GM23248 (cell line): ENCODE results near the gene HECTD2. TPM values are rescaled to one million over a fixed set of nuclear protein-coding genes. Genes with fewer than 3 reads are reported as not detected.
A peak's percentile ranks its signal among the peaks of the same experiment; 100 is the strongest.
"Not testable (repeated sequence)": the region's sequence is repeated elsewhere in the genome, so short reads cannot be mapped to it uniquely, and the experiment has no call there.

Experiments used
- DNase-seq: peaks from one replicate; pipeline ENCODE4 v3.0.0-alpha.2; 2015
- H2AFZ ChIP-seq: fragments of 200-600 bp; sonication (generic); 2 replicates; pipeline ENCODE4 v1.6.1; 2016; ENCODE audit warnings: antibody characterized with exemption
- H3F3A ChIP-seq: fragments of 200-600 bp; sonication (generic); 2 replicates; pipeline ENCODE4 v1.6.1; 2016; ENCODE audit warnings: mild to moderate bottlenecking, antibody characterized with exemption, mixed run types; ENCODE audit not compliant: insufficient read depth
- H3K27ac ChIP-seq: fragments of 200-600 bp; sonication (generic); 2 replicates; pipeline ENCODE4 v1.5.1; 2016; ENCODE audit warnings: mild to moderate bottlenecking
- H3K27me3 ChIP-seq: fragments of 200-600 bp; sonication (generic); replicated peaks from 2 replicates; pipeline ENCODE4 v1.6.1; 2016; ENCODE audit warnings: mild to moderate bottlenecking; ENCODE audit not compliant: insufficient read depth
- H3K36me3 ChIP-seq: fragments of 200-600 bp; sonication (generic); 2 replicates; pipeline ENCODE4 v1.6.1; 2016; ENCODE audit warnings: low read depth, mild to moderate bottlenecking
- H3K4me1 ChIP-seq: fragments of 200-600 bp; sonication (generic); 2 replicates; pipeline ENCODE4 v1.6.1; 2016; ENCODE audit warnings: mild to moderate bottlenecking; ENCODE audit not compliant: insufficient read depth
- H3K4me2 ChIP-seq: fragments of 200-600 bp; sonication (generic); one replicate; pipeline ENCODE4 v1.6.1; 2016; ENCODE audit warnings: mild to moderate bottlenecking; ENCODE audit not compliant: unreplicated experiment
- H3K4me3 ChIP-seq: fragments of 200-600 bp; sonication (generic); 2 replicates; pipeline ENCODE4 v1.5.1; 2016; ENCODE audit warnings: mild to moderate bottlenecking
- H3K79me2 ChIP-seq: fragments of 200-600 bp; sonication (generic); 2 replicates; pipeline ENCODE4 v1.6.1; 2016; ENCODE audit warnings: mild to moderate bottlenecking; ENCODE audit not compliant: insufficient read depth
- H3K9ac ChIP-seq: fragments of 200-600 bp; sonication (generic); 2 replicates; pipeline ENCODE4 v1.6.1; 2016; ENCODE audit warnings: mild to moderate bottlenecking
- H3K9me2 ChIP-seq: fragments of 200-600 bp; sonication (generic); 2 replicates; pipeline ENCODE4 v1.6.1; 2016; ENCODE audit warnings: mixed run types, mild to moderate bottlenecking, moderate library complexity; ENCODE audit not compliant: insufficient read depth
- H3K9me3 ChIP-seq: fragments of 200-600 bp; sonication (generic); one replicate; pipeline ENCODE4 v1.6.1; 2017; ENCODE audit warnings: low read depth
- H4K20me1 ChIP-seq: fragments of 200-600 bp; sonication (generic); 2 replicates; pipeline ENCODE4 v1.6.0; 2016; ENCODE audit not compliant: insufficient read depth
- EZH2 ChIP-seq: fragments of 200-600 bp; sonication (generic); IDR thresholded peaks from 2 replicates; pipeline ENCODE4 v1.6.1; 2018; ENCODE audit warnings: antibody characterized with exemption, mild to moderate bottlenecking; ENCODE audit not compliant: insufficient read depth, poor library complexity, severe bottlenecking
- EZH2phosphoT487 ChIP-seq: fragments of 200-600 bp; sonication (generic); IDR thresholded peaks from 2 replicates; pipeline ENCODE4 v1.6.1; 2018; ENCODE audit warnings: antibody characterized with exemption, moderate library complexity, mild to moderate bottlenecking, low read depth; ENCODE audit not compliant: insufficient read depth
- WGBS, 2 experiments: methylation state at CpG; one replicate each; pipeline ENCODE4 v1.1.6; 2015 to 2017; ENCODE audit warnings: low lambda C conversion rate in 2 of 2, low coverage in 1 of 2; ENCODE audit errors: missing lambda C conversion rate in 2 of 2; 5-methylcytosine and 5-hydroxymethylcytosine counted together
- in situ Hi-C: fragments of 300-500 bp; cut with MboI; formaldehyde crosslinking; loops from 2 replicates; pipeline ENCODE4 v1.15.0; 2020
- polyA plus RNA-seq: library from polyadenylated mRNA; unstranded; fragments of >200 nt; fragmentation: Nextera tagmentation; extraction: Ambion mirVana; gene quantifications from 2 replicates; pipeline ENCODE4 v1.2.1, GENCODE V29; 2016
- total RNA-seq: library from RNA; depleted of rRNA; stranded (reverse); fragments of >200 nt; shearing (Covaris generic); gene quantifications from 2 replicates; pipeline ENCODE4 v1.2.3, GENCODE V29; 2014

Gene HECTD2
- total and polyA plus RNA-seq, 2 experiments from 2014 or later: 9.5 to 14.8 TPM

DNA sequence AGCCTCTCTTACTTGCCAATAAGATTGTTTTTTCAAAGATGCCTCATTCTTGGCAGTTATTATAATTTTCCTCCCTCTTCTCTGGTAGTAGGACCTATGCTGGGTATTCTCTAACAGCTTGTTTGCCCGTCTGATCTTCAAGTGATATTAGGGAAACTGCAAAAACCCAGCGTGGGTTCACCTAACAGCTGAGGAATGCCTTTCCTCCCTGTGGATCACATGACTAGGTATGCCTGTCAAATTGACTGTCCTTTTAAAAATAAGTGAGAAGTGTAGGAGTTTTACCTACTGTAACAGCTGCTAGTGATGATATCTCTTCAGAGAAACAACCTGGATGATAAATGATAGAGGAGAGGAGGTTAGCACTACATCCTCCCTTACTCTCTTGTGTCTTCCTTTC is 22.0 kb downstream of the HECTD2 start:
- Histone ChIP-seq H3K4me2 (no peak overlapping the region), H3K79me2 (peaks cover 46% of the 10 kb centered on the region), H3K36me3 (peaks cover 6% of the 10 kb centered on the region; the same call in 1 of the 2 replicates), H3K4me3 (no peak overlapping the region), H3K4me1 (peaks cover 14% of the 10 kb centered on the region), H3F3A (peaks cover 16% of the 10 kb centered on the region; the same call in 1 of the 2 replicates), H3K9me3 (no peaks in the 10 kb centered on the region), H4K20me1 (no peaks in the 10 kb centered on the region), H2AFZ (no peak overlapping the region), H3K9ac (no peak overlapping the region), H3K27ac (no peak overlapping the region), H3K9me2 (no peaks in the 10 kb centered on the region), H3K27me3 (no peaks in the 10 kb centered on the region)
- in situ Hi-C loops: no loop called here
- TF ChIP-seq EZH2phosphoT487 (no peak), EZH2 (no peak)
- WGBS, 2 experiments: 90 to 96% methylated on average over 2 of the region's 2 CpGs
- no peak for DNase-seq

- H4K20me1 ChIP-seq: no peaks in the 10 kb centered on the region
- H3K9me3 ChIP-seq: peaks cover 2% of the 10 kb centered on the region
- in situ Hi-C loops: no loop called here
- H3K4me1 ChIP-seq: peaks cover 14% of the 10 kb centered on the region
- no peak overlapping the region for H3K4me2 ChIP-seq
- H2AFZ ChIP-seq: no peak overlapping the region
- no peak overlapping the region for H3K27ac ChIP-seq
- no peak for DNase-seq
- peaks cover 16% of the 10 kb centered on the region; the same call in 1 of the 2 replicates for H3F3A ChIP-seq
- 91 to 96% methylated on average over 2 of the region's 2 CpGs for WGBS, 2 experiments
- peaks cover 61% of the 10 kb centered on the region for H3K79me2 ChIP-seq
- H3K9me2 ChIP-seq: no peaks in the 10 kb centered on the region
- TF ChIP-seq EZH2phosphoT487 (no peak), EZH2 (no peak)
- no peak overlapping the region for H3K9ac ChIP-seq
- H3K27me3 ChIP-seq: no peaks in the 10 kb centered on the region
- H3K36me3 ChIP-seq: peaks cover 6% of the 10 kb centered on the region; the same call in 1 of the 2 replicates
- no peak overlapping the region for H3K4me3 ChIP-seq
These were observed 23.5 kb downstream of the HECTD2 start for GRCh38 chr10:91433620-91434019.

- DNase-seq: peak; percentile 51
- peaks cover 2% of the 10 kb centered on the region for H3K9me3 ChIP-seq
- no peaks in the 10 kb centered on the region for H4K20me1 ChIP-seq
- H3K9me2 ChIP-seq: no peaks in the 10 kb centered on the region
- H2AFZ ChIP-seq: no peak overlapping the region
- peak overlapping the region; percentile 52 for H3K27ac ChIP-seq
- TF ChIP-seq EZH2phosphoT487 (no peak), EZH2 (no peak)
- WGBS, 2 experiments: 71 to 88% methylated on average over 1 of the region's 1 CpG
- peaks cover 65% of the 10 kb centered on the region for H3K79me2 ChIP-seq
- H3K4me2 ChIP-seq: no peak overlapping the region
- H3F3A ChIP-seq: peaks cover 16% of the 10 kb centered on the region; the same call in 1 of the 2 replicates
- peaks cover 14% of the 10 kb centered on the region for H3K4me1 ChIP-seq
- no peak overlapping the region for H3K4me3 ChIP-seq
- H3K9ac ChIP-seq: no peak overlapping the region
- peaks cover 6% of the 10 kb centered on the region; the same call in 1 of the 2 replicates for H3K36me3 ChIP-seq
- H3K27me3 ChIP-seq: no peaks in the 10 kb centered on the region
- in situ Hi-C loops: no loop called here
These were observed 23.9 kb downstream of the HECTD2 start for GRCh38 chr10:91434041-91434440.

DNA sequence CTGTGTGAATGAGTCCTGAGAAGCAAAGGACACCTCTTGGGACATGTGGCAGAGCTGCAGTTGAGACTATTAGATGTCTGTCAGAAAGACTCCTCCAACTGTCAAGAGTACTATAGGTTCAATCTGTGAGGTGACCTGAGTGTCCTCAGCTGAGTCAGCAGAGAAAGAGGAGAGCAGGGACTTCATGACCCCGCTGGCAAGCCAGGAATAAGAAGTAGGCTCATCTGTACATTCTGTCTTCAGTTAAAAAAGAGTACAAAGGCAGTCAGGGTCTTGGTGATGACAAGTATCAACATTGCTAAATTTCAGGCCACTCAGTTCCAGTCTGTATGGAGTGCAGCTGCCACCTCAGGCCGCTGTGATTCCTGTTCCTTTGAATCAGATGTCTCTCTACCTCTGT is 25.1 kb downstream of the HECTD2 start:
- DNase-seq: no peak
- H3K36me3 ChIP-seq: peaks cover 6% of the 10 kb centered on the region; the same call in 1 of the 2 replicates
- peaks cover 14% of the 10 kb centered on the region for H3K4me1 ChIP-seq
- WGBS, 2 experiments: 96 to 100% methylated on average over 2 of the region's 2 CpGs
- H3F3A ChIP-seq: peaks cover 16% of the 10 kb centered on the region; the same call in 1 of the 2 replicates
- H2AFZ ChIP-seq: no peak overlapping the region
- H4K20me1 ChIP-seq: no peaks in the 10 kb centered on the region
- in situ Hi-C loops: no loop called here
- no peaks in the 10 kb centered on the region for H3K9me2 ChIP-seq
- TF ChIP-seq EZH2phosphoT487 (no peak), EZH2 (no peak)
- peaks cover 77% of the 10 kb centered on the region for H3K79me2 ChIP-seq
- peaks cover 2% of the 10 kb centered on the region for H3K9me3 ChIP-seq
- H3K27ac ChIP-seq: no peak overlapping the region
- no peak overlapping the region for H3K9ac ChIP-seq
- H3K4me3 ChIP-seq: no peak overlapping the region
- no peaks in the 10 kb centered on the region for H3K27me3 ChIP-seq
- H3K4me2 ChIP-seq: no peak overlapping the region

DNA sequence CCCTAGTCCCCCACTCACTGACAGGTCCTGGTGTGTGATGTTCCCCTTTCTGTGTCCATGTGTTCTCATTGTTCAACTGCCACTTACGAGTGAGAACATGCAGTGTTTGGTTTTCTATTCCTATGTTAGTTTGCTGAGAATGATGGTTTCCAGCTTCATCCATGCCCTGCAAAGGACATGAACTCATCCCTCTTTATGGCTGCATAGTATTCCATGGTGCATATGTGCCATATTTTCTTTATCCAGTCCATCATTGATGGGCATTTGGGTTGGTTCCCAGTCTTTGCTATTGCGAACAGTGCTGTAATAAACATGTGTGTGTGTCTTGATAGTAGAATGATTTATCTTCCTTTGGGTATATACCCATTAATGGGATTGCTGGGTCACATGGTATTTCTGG is 28.1 kb downstream of the HECTD2 start:
- H3K79me2 ChIP-seq: peaks cover 67% of the 10 kb centered on the region
- H2AFZ ChIP-seq, H3K4me3 ChIP-seq: not testable (repeated sequence)

More for the DNA sequence above, 28.1 kb downstream of the HECTD2 start:
- DNase-seq, H3K9me3 ChIP-seq, H4K20me1 ChIP-seq, H3K36me3 ChIP-seq, H3K4me2 ChIP-seq, H3K9ac ChIP-seq, in situ Hi-C loops, H3K9me2 ChIP-seq, H3K27ac ChIP-seq, H3K27me3 ChIP-seq: not testable (repeated sequence)
- Histone ChIP-seq H3K4me1 (peaks cover 14% of the 10 kb centered on the region), H3F3A (peaks cover 16% of the 10 kb centered on the region; the same call in 1 of the 2 replicates)
- 63 to 69% methylated on average over 2 of the region's 2 CpGs for WGBS, 2 experiments
